ENCODE measurements around the gene LRRC56. TPM values are rescaled to one million over a fixed set of nuclear protein-coding genes. Genes with fewer than 3 reads are reported as not detected.
A peak's percentile ranks its signal among the peaks of the same experiment; 100 is the strongest.

LRRC56 gene
- total RNA-seq, 1 donor from 2014 or later, result 0.82 TPM

- Histone ChIP-seq H3K9ac (ENCODE audit: low read length) (peak overlapping the region; percentile 75), H3K4me2 (ENCODE audit: low read length) (peak overlapping the region; percentile 95), H4K20me1 (ENCODE audit: insufficient read depth, low read length) (peaks cover 24% of the 10 kb centered on the region), H3K79me2 (ENCODE audit: insufficient read depth, low read length) (peaks cover 70% of the 10 kb centered on the region), H3K27me3 (ENCODE audit: insufficient read depth, low read length) (no peaks in the 10 kb centered on the region), H2AFZ (ENCODE audit: low read depth, low read length) (no peak overlapping the region), H3K9me3 (ENCODE audit: insufficient read depth, low read depth, low read length) (no peaks in the 10 kb centered on the region), H3K27ac (ENCODE audit: low read depth, low read length) (no peak overlapping the region), H3K36me3 (ENCODE audit: insufficient read depth, low read length) (peaks cover 5% of the 10 kb centered on the region), H3K4me1 (ENCODE audit: insufficient read depth, low read length) (peaks cover 32% of the 10 kb centered on the region), H3K4me3 (ENCODE audit: insufficient read depth, low read depth, low read length) (peak overlapping the region; percentile 89)
- FAIRE-seq (no peak), DNase-seq (ENCODE audit: low read depth) (no peak)
- H3K4me3 Mint-ChIP-seq (ENCODE audit: unreplicated experiment), result peak overlapping the region; percentile 98
- H3K9me3 Mint-ChIP-seq (ENCODE audit: unreplicated experiment), result no peaks in the 10 kb centered on the region
- peak overlapping the region; percentile 100 for H3K27ac Mint-ChIP-seq (ENCODE audit: unreplicated experiment)
- no peak for TF ChIP-seq EZH2 (IDR thresholded peaks at IDR 0.05; ENCODE audit: insufficient read depth, low read length)
- no peak for TF ChIP-seq CTCF (IDR thresholded peaks at IDR 0.05; ENCODE audit: insufficient read depth, low read depth, low read length)
- H3K36me3 Mint-ChIP-seq (ENCODE audit: low read depth, unreplicated experiment), result peaks cover 7% of the 10 kb centered on the region
- peaks cover 12% of the 10 kb centered on the region for H3K4me1 Mint-ChIP-seq (ENCODE audit: low read depth, unreplicated experiment)
- no peaks in the 10 kb centered on the region for H3K27me3 Mint-ChIP-seq (ENCODE audit: low read depth, unreplicated experiment)
These were observed 32.4 kb upstream of the LRRC56 start for GRCh38 chr11:504994-505344.

GRCh38 chr11:506238-506994 is 30.9 kb upstream of the LRRC56 start:
- peak; percentile 94 for DNase-seq (ENCODE audit: low read depth)
- Mint-ChIP-seq H3K27ac (ENCODE audit: unreplicated experiment) (peak overlapping the region; percentile 100), H3K4me3 (ENCODE audit: unreplicated experiment) (peak overlapping the region; percentile 98), H3K4me1 (ENCODE audit: low read depth, unreplicated experiment) (peaks cover 12% of the 10 kb centered on the region), H3K9me3 (ENCODE audit: unreplicated experiment) (no peaks in the 10 kb centered on the region), H3K36me3 (ENCODE audit: low read depth, unreplicated experiment) (no peaks in the 10 kb centered on the region), H3K27me3 (ENCODE audit: low read depth, unreplicated experiment) (no peaks in the 10 kb centered on the region)
- H3K79me2 ChIP-seq (ENCODE audit: insufficient read depth, low read length), result peaks cover 64% of the 10 kb centered on the region
- H3K27me3 ChIP-seq (ENCODE audit: insufficient read depth, low read length), result no peaks in the 10 kb centered on the region
- H3K27ac ChIP-seq (ENCODE audit: low read depth, low read length), result peak overlapping the region; percentile 98
- peak; percentile 63 for FAIRE-seq
- peak overlapping the region; percentile 95 for H3K4me2 ChIP-seq (ENCODE audit: low read length)
- H2AFZ ChIP-seq (ENCODE audit: low read depth, low read length), result peak overlapping the region; percentile 36
- H3K9me3 ChIP-seq (ENCODE audit: insufficient read depth, low read depth, low read length), result no peaks in the 10 kb centered on the region
- peak overlapping the region; percentile 98 for H3K9ac ChIP-seq (ENCODE audit: low read length)
- peak overlapping the region; percentile 89 for H3K4me3 ChIP-seq (ENCODE audit: insufficient read depth, low read depth, low read length)
- H4K20me1 ChIP-seq (ENCODE audit: insufficient read depth, low read length), result peaks cover 17% of the 10 kb centered on the region
- peaks cover 4% of the 10 kb centered on the region for H3K36me3 ChIP-seq (ENCODE audit: insufficient read depth, low read length)
- peaks cover 32% of the 10 kb centered on the region for H3K4me1 ChIP-seq (ENCODE audit: insufficient read depth, low read length)
- TF ChIP-seq EZH2 (IDR thresholded peaks at IDR 0.05; ENCODE audit: insufficient read depth, low read length), result no peak
- TF ChIP-seq CTCF (IDR thresholded peaks at IDR 0.05; ENCODE audit: insufficient read depth, low read depth, low read length), result no peak

Data from astrocyte (in vitro differentiated cells and primary cell).